Mucosa of descending colon (tissue), 3 donors: ENCODE measurements around the gene HOXA1. TPM values are rescaled to one million over a fixed set of nuclear protein-coding genes. Genes with fewer than 3 reads are reported as not detected.

ENCODE experiments used
- ATAC-seq: fragments of 200-7000 bp; cut with Tn5 transposase; one replicate; pipeline ENCODE4 v1.9.1; 2020; ENCODE audit warnings: mild to moderate bottlenecking, moderate library complexity
- DNase-seq, 3 donors: peaks; one replicate each; pipeline ENCODE4 v3.0.0-alpha.2; 2020
- H3K36me3 ChIP-seq: fragments of 200-600 bp; one replicate; pipeline ENCODE4 v1.8.0; 2021; ENCODE audit warnings: low read depth, mild to moderate bottlenecking
- H3K4me1 ChIP-seq: fragments of 200-600 bp; one replicate; pipeline ENCODE4 v1.8.0; 2021; ENCODE audit warnings: low read depth, mild to moderate bottlenecking
- H3K4me3 ChIP-seq: fragments of 200-600 bp; one replicate; pipeline ENCODE4 v1.8.0; 2021; ENCODE audit warnings: mild to moderate bottlenecking
- H3K9me3 ChIP-seq: fragments of 200-600 bp; one replicate; pipeline ENCODE4 v1.8.0; 2021; ENCODE audit warnings: mild to moderate bottlenecking
- intact Hi-C, 2 donors: fragments of 100-400 bp; cut with DNase I in 1 of 2; cut with micrococcal nuclease in 1 of 2; formaldehyde crosslinking; loops; one replicate each; pipeline versions ENCODE4 v1.11.0 to v1.11.1; 2022; cut with DNase I, micrococcal nuclease
- total RNA-seq, 3 donors: library from RNA; stranded (reverse); fragmentation: NEBNext Ultra II Directional in 2 of 3; extraction: Animal tissue kit (Norgen Biotek cat#: 25700) in 2 of 3; gene quantifications; one replicate each; pipeline versions ENCODE4 v1.2.1 to v1.2.4, GENCODE V29; 2021 to 2023
- TF ChIP-seq, protein P1 (sequence below): fragments of 200-600 bp; IDR thresholded peaks from one replicate; pipeline ENCODE4 v1.8.0; 2022; ENCODE audit warnings: antibody characterized with exemption, mild to moderate bottlenecking
- donor health status: DM: no; HTN: no; CAD: no; lungs with moderate emphysema.
- donor health status: DM: no; HTN: no; CAD: no.
- donor health status: DM: no; HTN: yes; CAD: no.

HOXA1 gene
- total RNA-seq, 3 donors from 2014 or later: 1.5 to 2.7 (median 2.1) TPM

GRCh38 chr7:27091941-27092818 is 3.6 kb downstream of the HOXA1 start:
- Histone ChIP-seq H3K4me1 (peaks cover 6% of the 10 kb centered on the region), H3K9me3 (no peaks in the 10 kb centered on the region), H3K4me3 (no peak overlapping the region), H3K36me3 (no peaks in the 10 kb centered on the region)
- TF ChIP-seq, protein P1, sequence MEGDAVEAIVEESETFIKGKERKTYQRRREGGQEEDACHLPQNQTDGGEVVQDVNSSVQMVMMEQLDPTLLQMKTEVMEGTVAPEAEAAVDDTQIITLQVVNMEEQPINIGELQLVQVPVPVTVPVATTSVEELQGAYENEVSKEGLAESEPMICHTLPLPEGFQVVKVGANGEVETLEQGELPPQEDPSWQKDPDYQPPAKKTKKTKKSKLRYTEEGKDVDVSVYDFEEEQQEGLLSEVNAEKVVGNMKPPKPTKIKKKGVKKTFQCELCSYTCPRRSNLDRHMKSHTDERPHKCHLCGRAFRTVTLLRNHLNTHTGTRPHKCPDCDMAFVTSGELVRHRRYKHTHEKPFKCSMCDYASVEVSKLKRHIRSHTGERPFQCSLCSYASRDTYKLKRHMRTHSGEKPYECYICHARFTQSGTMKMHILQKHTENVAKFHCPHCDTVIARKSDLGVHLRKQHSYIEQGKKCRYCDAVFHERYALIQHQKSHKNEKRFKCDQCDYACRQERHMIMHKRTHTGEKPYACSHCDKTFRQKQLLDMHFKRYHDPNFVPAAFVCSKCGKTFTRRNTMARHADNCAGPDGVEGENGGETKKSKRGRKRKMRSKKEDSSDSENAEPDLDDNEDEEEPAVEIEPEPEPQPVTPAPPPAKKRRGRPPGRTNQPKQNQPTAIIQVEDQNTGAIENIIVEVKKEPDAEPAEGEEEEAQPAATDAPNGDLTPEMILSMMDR: no peak
- intact Hi-C loops: loop anchor here in 1 of 2 donors (10.0 kb wide), 1 partner anchor 227 kb away; the partner anchor contains the start of gene SKAP2
- DNase-seq: no peak
- ATAC-seq: no peak

DNA sequence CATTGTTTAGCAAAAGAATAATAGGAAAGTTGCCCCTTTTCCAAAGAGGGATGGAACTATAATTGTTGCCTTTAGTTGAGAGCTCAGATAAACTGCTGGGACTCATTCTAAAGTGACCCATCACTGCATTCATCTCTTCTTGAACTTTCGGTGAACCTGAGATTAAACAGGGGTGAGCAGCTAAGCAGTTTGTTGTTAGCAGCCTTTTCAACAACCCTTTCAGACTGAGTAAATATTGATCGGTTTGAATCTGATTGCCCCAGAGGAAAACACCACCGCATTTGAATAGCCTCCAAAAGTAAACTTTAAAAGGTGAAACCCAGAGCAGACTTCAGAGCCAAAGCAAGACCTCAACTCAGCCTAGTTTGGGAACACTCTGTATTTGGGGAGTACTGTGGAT is 4.7 kb downstream of the HOXA1 start:
- no peaks in the 10 kb centered on the region for H3K36me3 ChIP-seq
- TF ChIP-seq, protein P1: no peak
- no peaks in the 10 kb centered on the region for H3K9me3 ChIP-seq
- ATAC-seq (no peak), DNase-seq (no peak)
- intact Hi-C loops: loop anchor here in 1 of 2 donors (10.0 kb wide), 1 partner anchor 226 kb away; the partner anchor contains the start of gene SKAP2
- H3K4me1 ChIP-seq: peaks cover 6% of the 10 kb centered on the region
- H3K4me3 ChIP-seq: no peak overlapping the region

GRCh38 chr7:27088002-27088922 is 7.5 kb downstream of the HOXA1 start:
- DNase-seq: no peak
- TF ChIP-seq, protein P1: no peak
- Histone ChIP-seq H3K9me3 (no peaks in the 10 kb centered on the region), H3K36me3 (no peaks in the 10 kb centered on the region), H3K4me1 (no peaks in the 10 kb centered on the region), H3K4me3 (no peak overlapping the region)
- no peak for ATAC-seq
- intact Hi-C loops: no loop called here

DNA sequence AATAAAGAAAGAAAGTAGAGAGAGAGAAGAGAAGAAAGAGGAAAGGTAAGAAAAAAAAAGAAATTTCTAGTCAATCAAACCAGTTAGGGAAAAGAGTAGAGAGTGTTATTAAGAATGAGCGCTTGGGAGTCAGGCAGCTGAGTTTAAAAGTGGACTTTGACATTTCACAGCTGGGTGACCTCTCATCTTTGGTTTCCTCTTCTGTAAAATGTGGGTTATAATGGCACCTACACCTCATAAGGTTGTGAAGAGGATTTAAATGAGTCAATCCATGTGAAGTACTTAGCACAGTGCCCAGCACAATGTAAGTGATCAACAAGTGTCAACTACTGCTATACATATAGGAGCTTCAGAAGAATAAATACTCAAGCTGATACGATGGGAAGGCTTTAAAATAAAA is 12.2 kb downstream of the HOXA1 start:
- Histone ChIP-seq H3K4me3 (no peak overlapping the region), H3K9me3 (no peaks in the 10 kb centered on the region), H3K4me1 (peaks cover 7% of the 10 kb centered on the region), H3K36me3 (no peaks in the 10 kb centered on the region)
- TF ChIP-seq, protein P1: no peak
- intact Hi-C loops: no loop called here
- ATAC-seq (peak; percentile 34), DNase-seq (no peak)

DNA sequence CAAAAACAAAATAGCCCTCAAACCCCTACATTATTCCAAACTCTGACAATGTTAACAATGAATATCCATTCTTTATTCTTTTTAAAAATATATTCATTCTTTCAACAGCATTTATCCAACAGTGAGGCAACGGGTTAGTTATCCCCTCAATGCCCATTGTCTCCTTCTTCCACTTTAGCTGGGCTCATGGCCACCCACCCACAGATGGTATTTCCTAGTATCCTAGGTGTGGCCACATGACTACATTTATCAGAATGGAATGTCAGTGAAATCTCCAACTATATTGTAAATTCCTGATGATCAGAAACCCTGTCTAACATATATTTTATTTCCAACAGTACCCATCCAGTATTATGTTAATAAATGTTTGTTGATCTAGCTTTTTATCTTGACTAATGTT is 13.6 kb downstream of the HOXA1 start:
- Histone ChIP-seq H3K4me1 (peaks cover 7% of the 10 kb centered on the region), H3K36me3 (no peaks in the 10 kb centered on the region), H3K9me3 (no peaks in the 10 kb centered on the region), H3K4me3 (no peak overlapping the region)
- intact Hi-C loops: no loop called here
- TF ChIP-seq, protein P1: no peak
- ATAC-seq: no peak
- no peak for DNase-seq
